Measurements from ENCODE around the gene IL1RN. TPM values are rescaled to one million over a fixed set of nuclear protein-coding genes. Genes with fewer than 3 reads are reported as not detected.
"Not testable (repeated sequence)": the region's sequence is repeated elsewhere in the genome, so short reads cannot be mapped to it uniquely, and the experiment has no call there.

IL1RN gene
- total and polyA plus RNA-seq, 10 of the 15 experiments (the other 5 are each of a cell fraction or from before 2014, with no cell fraction given) = 0.04 TPM; not detected in 7

DNA sequence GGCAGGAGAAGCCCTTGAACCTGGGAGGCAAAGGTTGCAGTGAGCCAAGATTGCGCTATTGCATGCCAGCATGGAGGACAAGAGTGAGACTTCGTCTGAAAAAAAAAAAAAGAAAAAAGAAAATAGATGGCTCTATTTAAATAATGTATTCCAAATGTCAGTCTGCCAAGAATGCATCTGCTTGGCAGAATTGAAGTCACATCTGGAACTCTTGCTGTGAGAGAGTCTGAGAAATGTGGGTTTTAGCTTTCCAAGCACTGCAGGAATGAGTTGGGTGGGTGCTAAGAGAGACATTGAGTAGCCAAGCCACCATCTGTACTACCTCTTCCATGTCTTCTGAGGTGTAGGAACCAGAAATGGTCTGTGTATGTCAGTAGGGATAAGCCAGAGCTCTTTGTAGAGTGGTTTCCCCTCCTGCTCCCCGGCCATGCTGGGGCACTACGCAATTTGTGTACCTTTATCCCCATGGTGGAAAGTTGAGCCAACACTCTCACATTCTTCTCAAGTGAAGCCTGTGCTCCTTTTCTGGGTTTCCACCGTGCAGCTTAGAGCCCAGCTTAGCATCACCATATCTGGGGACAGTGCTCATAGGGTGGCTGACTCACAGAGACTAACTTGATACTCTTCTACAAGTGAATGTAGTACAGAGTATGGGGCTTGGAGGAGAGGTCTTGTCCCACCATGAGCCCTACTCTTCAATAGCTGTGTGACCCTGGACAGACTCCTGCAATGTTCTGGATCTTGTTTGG lies 34.4 kb upstream of the IL1RN start (continued):
- TF ChIP-seq, protein P1, sequence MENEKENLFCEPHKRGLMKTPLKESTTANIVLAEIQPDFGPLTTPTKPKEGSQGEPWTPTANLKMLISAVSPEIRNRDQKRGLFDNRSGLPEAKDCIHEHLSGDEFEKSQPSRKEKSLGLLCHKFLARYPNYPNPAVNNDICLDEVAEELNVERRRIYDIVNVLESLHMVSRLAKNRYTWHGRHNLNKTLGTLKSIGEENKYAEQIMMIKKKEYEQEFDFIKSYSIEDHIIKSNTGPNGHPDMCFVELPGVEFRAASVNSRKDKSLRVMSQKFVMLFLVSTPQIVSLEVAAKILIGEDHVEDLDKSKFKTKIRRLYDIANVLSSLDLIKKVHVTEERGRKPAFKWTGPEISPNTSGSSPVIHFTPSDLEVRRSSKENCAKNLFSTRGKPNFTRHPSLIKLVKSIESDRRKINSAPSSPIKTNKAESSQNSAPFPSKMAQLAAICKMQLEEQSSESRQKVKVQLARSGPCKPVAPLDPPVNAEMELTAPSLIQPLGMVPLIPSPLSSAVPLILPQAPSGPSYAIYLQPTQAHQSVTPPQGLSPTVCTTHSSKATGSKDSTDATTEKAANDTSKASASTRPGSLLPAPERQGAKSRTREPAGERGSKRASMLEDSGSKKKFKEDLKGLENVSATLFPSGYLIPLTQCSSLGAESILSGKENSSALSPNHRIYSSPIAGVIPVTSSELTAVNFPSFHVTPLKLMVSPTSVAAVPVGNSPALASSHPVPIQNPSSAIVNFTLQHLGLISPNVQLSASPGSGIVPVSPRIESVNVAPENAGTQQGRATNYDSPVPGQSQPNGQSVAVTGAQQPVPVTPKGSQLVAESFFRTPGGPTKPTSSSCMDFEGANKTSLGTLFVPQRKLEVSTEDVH (IDR thresholded peaks at IDR 0.05; ENCODE audit: low read depth, partially characterized antibody) = no peak
- no peak for TF ChIP-seq YBX1 (IDR thresholded peaks at IDR 0.05)

DNA sequence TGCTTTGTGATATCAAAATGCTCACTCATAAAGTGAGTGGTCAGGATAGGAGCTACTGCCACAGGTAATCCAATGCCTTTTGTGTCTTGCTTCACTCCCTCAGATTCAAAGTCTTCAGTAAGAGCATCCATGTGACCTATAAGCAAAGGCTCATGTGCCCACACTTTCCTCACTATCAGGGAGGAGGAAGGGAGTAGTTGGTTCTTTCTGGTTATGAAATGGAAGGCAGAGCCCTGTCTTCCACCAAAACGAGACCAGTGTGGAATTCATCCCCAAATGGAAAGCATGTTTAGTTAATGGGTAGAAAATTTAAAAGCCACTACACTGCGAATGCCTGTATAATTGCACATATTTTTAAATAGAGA lies 33.8 kb upstream of the IL1RN start:
- CTCF ChIA-PET = interaction anchor here (1.4 kb wide), 1 partner anchor 155 kb away, joined by 6 read pairs; no protein-coding TSS in a partner anchor
- BruUV-seq (replicated peaks) = no TSS peak
- Histone ChIP-seq H4K20me1 (ENCODE audit: control insufficient read depth, insufficient read depth) (no peaks in the 10 kb centered on the region), H3K9ac (ENCODE audit: control insufficient read depth, insufficient read depth, low read length) (no peak overlapping the region), H3K36me3 (ENCODE audit: control insufficient read depth in 2 of 2, insufficient read depth in 2 of 2, low read length in 1 of 2) (no peaks in the 10 kb centered on the region), H2AFZ (ENCODE audit: control insufficient read depth, low read depth, low read length) (no peak overlapping the region), H3K27ac (ENCODE audit: control insufficient read depth, insufficient read depth) (no peak overlapping the region), H3K4me3 (no peak overlapping the region), H3K4me2 (ENCODE audit: control insufficient read depth, insufficient read depth) (no peak overlapping the region), H3K79me2 (ENCODE audit: control insufficient read depth, insufficient read depth, low read length) (no peaks in the 10 kb centered on the region), H3K4me1 (ENCODE audit: control insufficient read depth, insufficient read depth, low read length) (no peaks in the 10 kb centered on the region), H3K9me3 (replicated peaks; ENCODE audit: control insufficient read depth, insufficient read depth, low read length) (no peaks in the 10 kb centered on the region; the same call in 2 of the 3 replicates), H3K27me3 (replicated peaks in 1 of 2; ENCODE audit: control insufficient read depth in 2 of 2, insufficient read depth in 2 of 2, low read length in 1 of 2) (no peaks in the 10 kb centered on the region; a peak in 1 of 4 replicates)
- DNase-seq (ENCODE audit: low read depth, low spot score) (no peak), ATAC-seq (no peak), FAIRE-seq (no peak)
- RAD21 ChIA-PET (ENCODE audit: unreplicated experiment) = no interaction called here
- in situ Hi-C loops (cut with MboI) (no loop called here), intact Hi-C loops (cut with micrococcal nuclease; ENCODE audit: unreplicated experiment) (no loop called here)
- SMC1A ChIA-PET (ENCODE audit: uncharacterized antibody, unreplicated experiment) = interaction anchor here (1.0 kb wide), 1 partner anchor 14 kb away, joined by 4 read pairs; no protein-coding TSS in a partner anchor
- TF ChIP-seq, protein P1 (IDR thresholded peaks at IDR 0.05; ENCODE audit: low read depth, partially characterized antibody) = no peak
- TF ChIP-seq ZBED1 (IDR thresholded peaks at IDR 0.05; ENCODE audit: borderline replicate concordance) (no peak), BCL11A (IDR thresholded peaks at IDR 0.05; ENCODE audit: low read depth, low read length) (no peak), POU2F2 (IDR thresholded peaks at IDR 0.05; ENCODE audit: borderline replicate concordance, low read depth, low read length) (no peak), KLF5 (IDR thresholded peaks at IDR 0.05; ENCODE audit: partially characterized antibody) (no peak)
- POLR2A ChIA-PET = no interaction called here
- WGBS (ENCODE audit: insufficient coverage, insufficient replicate concordance, low lambda C conversion rate, missing lambda C conversion rate) = 14% methylated on average over 2 of the region's 2 CpGs

DNA sequence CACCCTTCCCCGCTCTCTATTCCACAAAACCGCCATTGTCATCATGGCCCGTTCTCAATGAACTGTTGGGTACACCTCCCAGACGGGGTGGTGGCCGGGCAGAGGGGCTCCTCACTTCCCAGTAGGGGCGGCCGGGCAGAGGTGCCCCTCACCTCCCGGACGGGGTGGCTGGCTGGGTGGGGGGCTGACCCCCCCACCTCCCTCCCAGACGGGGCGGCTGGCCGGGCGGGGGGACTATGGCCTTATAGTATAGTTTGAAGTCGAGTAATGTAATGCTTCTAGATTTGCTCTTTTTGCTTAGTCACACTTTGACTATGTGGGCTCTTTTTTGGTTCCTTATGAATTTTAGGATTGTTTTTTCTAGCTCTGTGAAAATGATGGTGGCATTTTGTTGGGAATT lies 31.1 kb upstream of the IL1RN start:
- SMC1A ChIA-PET (ENCODE audit: uncharacterized antibody, unreplicated experiment); CTCF ChIA-PET; H3K4me1 ChIP-seq (ENCODE audit: control insufficient read depth, insufficient read depth, low read length); ATAC-seq; RAD21 ChIA-PET (ENCODE audit: unreplicated experiment); H3K36me3 ChIP-seq (ENCODE audit: control insufficient read depth in 2 of 2, insufficient read depth in 2 of 2, low read length in 1 of 2); H2AFZ ChIP-seq (ENCODE audit: control insufficient read depth, low read depth, low read length); H4K20me1 ChIP-seq (ENCODE audit: control insufficient read depth, insufficient read depth); BruUV-seq (replicated peaks); in situ Hi-C loops (cut with MboI); H3K27me3 ChIP-seq (replicated peaks in 1 of 2; ENCODE audit: control insufficient read depth in 2 of 2, insufficient read depth in 2 of 2, low read length in 1 of 2); H3K4me2 ChIP-seq (ENCODE audit: control insufficient read depth, insufficient read depth); H3K4me3 ChIP-seq; H3K9me3 ChIP-seq (replicated peaks; ENCODE audit: control insufficient read depth, insufficient read depth, low read length); H3K27ac ChIP-seq (ENCODE audit: control insufficient read depth, insufficient read depth); DNase-seq (ENCODE audit: low read depth, low spot score); H3K79me2 ChIP-seq (ENCODE audit: control insufficient read depth, insufficient read depth, low read length); intact Hi-C loops (cut with micrococcal nuclease; ENCODE audit: unreplicated experiment); FAIRE-seq; POLR2A ChIA-PET; H3K9ac ChIP-seq (ENCODE audit: control insufficient read depth, insufficient read depth, low read length): not testable (repeated sequence)
- WGBS (ENCODE audit: insufficient coverage, insufficient replicate concordance, low lambda C conversion rate, missing lambda C conversion rate) = 83% methylated on average over 14 of the region's 14 CpGs

All from GM12878 (cell line).